ENCODE data around the gene BCL2L12.

BCL2L12 gene

GRCh38 chr19:49643466-49643865, 22.3 kb upstream of the BCL2L12 start:
- WGBS, 2 experiments (ENCODE audit: insufficient coverage in 2 of 2) = 97 to 100% methylated on average over 2 of the region's 2 CpGs
- Histone ChIP-seq H3K4me3 (ENCODE audit: extremely low read depth, insufficient read depth, low read length, poor library complexity, severe bottlenecking) (peak overlapping the region; percentile 99), H3K9me3 (ENCODE audit: control insufficient read depth, low read length) (no peaks in the 10 kb centered on the region), H3K4me1 (ENCODE audit: control insufficient read depth, insufficient read depth, low read length, poor library complexity, severe bottlenecking) (peaks cover 26% of the 10 kb centered on the region), H3K27ac (ENCODE audit: low read depth, low read length, severe bottlenecking) (no peak overlapping the region), H3K36me3 (ENCODE audit: control insufficient read depth, insufficient read depth, low read length) (peaks cover 44% of the 10 kb centered on the region)

DNA sequence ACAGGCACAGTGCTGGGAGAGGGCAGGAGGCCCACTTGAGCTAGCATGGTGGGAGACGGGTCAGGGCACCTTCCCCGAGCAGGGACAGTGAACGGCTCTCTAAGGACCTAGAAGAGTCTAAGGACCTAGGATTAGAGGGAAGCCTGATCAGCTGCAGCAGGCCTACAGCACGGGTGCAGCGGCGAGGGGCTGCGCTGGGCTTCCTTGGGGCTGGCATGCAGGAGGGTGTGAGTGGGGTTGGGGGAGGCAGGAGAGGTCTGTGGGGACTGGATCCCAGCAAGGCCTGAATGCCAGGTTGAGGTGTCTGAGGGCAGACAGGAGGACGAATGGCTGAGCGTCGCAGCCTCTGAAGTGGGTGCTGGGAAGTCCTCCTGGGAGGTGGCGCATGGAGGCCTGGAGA, 20.1 kb upstream of the BCL2L12 start:
- Histone ChIP-seq H3K27ac (ENCODE audit: low read depth, low read length, severe bottlenecking) (no peak overlapping the region), H3K4me3 (ENCODE audit: extremely low read depth, insufficient read depth, low read length, poor library complexity, severe bottlenecking) (no peak overlapping the region), H3K4me1 (ENCODE audit: control insufficient read depth, insufficient read depth, low read length, poor library complexity, severe bottlenecking) (peaks cover 18% of the 10 kb centered on the region), H3K9me3 (ENCODE audit: control insufficient read depth, low read length) (no peaks in the 10 kb centered on the region), H3K36me3 (ENCODE audit: control insufficient read depth, insufficient read depth, low read length) (peaks cover 64% of the 10 kb centered on the region)
- WGBS, 2 experiments (ENCODE audit: insufficient coverage in 2 of 2) = 98 to 99% methylated on average over 8 to 10 of the region's 11 CpGs

- H3K4me3 ChIP-seq (ENCODE audit: extremely low read depth, insufficient read depth, low read length, poor library complexity, severe bottlenecking) = no peak overlapping the region
- peaks cover 65% of the 10 kb centered on the region for H3K36me3 ChIP-seq (ENCODE audit: control insufficient read depth, insufficient read depth, low read length)
- WGBS, 2 experiments (ENCODE audit: insufficient coverage in 2 of 2) = 97 to 98% methylated on average over 4 to 13 of the region's 13 CpGs
- H3K4me1 ChIP-seq (ENCODE audit: control insufficient read depth, insufficient read depth, low read length, poor library complexity, severe bottlenecking) = peaks cover 14% of the 10 kb centered on the region
- H3K9me3 ChIP-seq (ENCODE audit: control insufficient read depth, low read length) = no peaks in the 10 kb centered on the region
- H3K27ac ChIP-seq (ENCODE audit: low read depth, low read length, severe bottlenecking) = no peak overlapping the region
Measured at GRCh38 chr19:49645995-49646394, 19.7 kb upstream of the BCL2L12 start.

DNA sequence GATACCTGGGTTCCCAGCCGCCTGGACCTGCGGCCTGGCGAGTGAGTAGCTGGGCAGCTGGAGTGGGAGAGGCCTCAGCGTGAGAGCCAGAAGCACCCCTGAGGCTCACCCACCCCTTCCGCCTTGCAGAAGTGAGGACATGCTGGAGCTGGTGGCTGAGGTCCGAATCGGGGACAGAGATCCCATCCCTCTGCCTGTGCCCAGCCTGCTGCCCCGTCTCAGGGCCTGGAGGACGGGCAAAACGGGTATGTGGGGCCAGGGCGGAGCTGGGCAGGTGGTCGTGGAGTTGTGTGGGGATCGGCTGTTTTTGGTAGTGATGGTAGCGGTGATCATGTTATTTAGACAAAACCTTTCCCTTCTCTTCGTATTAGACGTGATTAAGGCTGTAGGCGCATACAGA, 19.1 kb upstream of the BCL2L12 start:
- H3K4me1 ChIP-seq (ENCODE audit: control insufficient read depth, insufficient read depth, low read length, poor library complexity, severe bottlenecking) = peaks cover 14% of the 10 kb centered on the region
- no peak overlapping the region for H3K4me3 ChIP-seq (ENCODE audit: extremely low read depth, insufficient read depth, low read length, poor library complexity, severe bottlenecking)
- peaks cover 69% of the 10 kb centered on the region for H3K36me3 ChIP-seq (ENCODE audit: control insufficient read depth, insufficient read depth, low read length)
- H3K27ac ChIP-seq (ENCODE audit: low read depth, low read length, severe bottlenecking) = no peak overlapping the region
- WGBS, 2 experiments (ENCODE audit: insufficient coverage in 2 of 2) = 97% methylated on average over 13 to 14 of the region's 17 CpGs
- no peaks in the 10 kb centered on the region for H3K9me3 ChIP-seq (ENCODE audit: control insufficient read depth, low read length)

DNA sequence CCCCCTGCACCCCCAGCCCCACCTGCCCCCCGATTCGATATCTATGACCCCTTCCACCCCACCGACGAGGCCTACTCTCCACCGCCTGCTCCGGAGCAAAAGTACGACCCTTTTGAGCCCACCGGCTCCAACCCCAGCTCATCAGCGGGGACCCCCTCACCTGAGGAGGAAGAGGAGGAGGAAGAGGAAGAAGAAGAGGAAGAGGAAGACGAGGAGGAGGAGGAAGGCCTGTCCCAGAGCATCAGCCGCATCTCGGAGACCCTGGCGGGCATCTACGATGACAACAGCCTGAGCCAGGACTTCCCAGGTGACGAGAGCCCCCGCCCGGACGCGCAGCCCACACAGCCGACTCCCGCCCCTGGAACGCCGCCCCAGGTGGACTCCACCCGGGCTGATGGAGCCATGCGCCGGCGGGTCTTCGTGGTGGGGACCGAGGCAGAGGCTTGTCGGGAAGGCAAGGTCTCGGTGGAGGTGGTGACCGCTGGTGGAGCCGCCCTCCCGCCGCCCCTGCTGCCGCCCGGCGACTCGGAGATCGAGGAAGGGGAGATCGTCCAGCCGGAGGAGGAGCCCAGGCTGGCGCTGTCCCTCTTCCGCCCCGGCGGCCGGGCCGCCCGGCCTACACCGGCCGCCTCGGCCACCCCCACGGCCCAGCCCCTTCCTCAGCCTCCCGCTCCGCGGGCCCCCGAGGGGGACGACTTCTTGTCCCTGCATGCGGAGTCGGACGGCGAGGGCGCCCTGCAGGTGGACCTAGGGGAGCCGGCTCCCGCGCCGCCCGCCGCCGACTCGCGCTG, 14.5 kb upstream of the BCL2L12 start:
- no peak overlapping the region for H3K27ac ChIP-seq (ENCODE audit: low read depth, low read length, severe bottlenecking)
- H3K36me3 ChIP-seq (ENCODE audit: control insufficient read depth, insufficient read depth, low read length) = peaks cover 87% of the 10 kb centered on the region
- H3K9me3 ChIP-seq (ENCODE audit: control insufficient read depth, low read length) = no peaks in the 10 kb centered on the region
- 97% methylated on average over 60 to 64 of the region's 72 CpGs for WGBS, 2 experiments (ENCODE audit: insufficient coverage in 2 of 2)
- H3K4me3 ChIP-seq (ENCODE audit: extremely low read depth, insufficient read depth, low read length, poor library complexity, severe bottlenecking) = no peak overlapping the region
- no peaks in the 10 kb centered on the region for H3K4me1 ChIP-seq (ENCODE audit: control insufficient read depth, insufficient read depth, low read length, poor library complexity, severe bottlenecking)

DNA sequence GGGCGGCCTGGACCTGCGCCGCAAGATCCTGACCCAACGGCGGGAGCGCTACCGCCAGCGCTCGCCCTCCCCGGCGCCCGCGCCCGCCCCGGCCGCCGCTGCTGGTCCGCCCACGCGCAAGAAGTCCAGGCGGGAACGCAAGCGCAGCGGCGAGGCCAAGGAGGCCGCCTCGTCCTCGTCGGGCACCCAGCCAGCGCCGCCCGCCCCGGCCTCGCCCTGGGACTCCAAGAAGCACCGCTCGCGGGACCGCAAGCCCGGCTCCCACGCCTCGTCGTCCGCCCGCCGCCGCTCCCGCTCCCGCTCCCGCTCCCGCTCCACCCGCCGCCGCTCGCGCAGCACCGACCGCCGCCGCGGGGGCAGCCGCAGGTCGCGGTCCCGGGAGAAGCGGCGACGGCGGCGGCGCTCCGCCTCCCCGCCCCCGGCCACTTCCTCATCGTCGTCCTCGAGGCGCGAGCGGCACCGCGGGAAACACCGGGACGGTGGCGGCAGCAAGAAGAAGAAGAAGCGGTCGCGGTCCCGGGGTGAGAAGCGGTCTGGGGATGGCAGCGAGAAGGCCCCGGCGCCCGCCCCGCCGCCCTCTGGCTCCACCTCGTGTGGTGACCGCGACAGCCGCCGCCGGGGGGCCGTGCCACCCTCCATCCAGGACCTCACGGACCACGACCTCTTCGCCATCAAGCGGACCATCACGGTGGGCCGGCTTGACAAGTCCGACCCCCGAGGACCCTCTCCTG, 13.7 kb upstream of the BCL2L12 start:
- Histone ChIP-seq H3K4me1 (ENCODE audit: control insufficient read depth, insufficient read depth, low read length, poor library complexity, severe bottlenecking) (no peaks in the 10 kb centered on the region), H3K9me3 (ENCODE audit: control insufficient read depth, low read length) (no peaks in the 10 kb centered on the region), H3K36me3 (ENCODE audit: control insufficient read depth, insufficient read depth, low read length) (peaks cover 87% of the 10 kb centered on the region), H3K27ac (ENCODE audit: low read depth, low read length, severe bottlenecking) (no peak overlapping the region), H3K4me3 (ENCODE audit: extremely low read depth, insufficient read depth, low read length, poor library complexity, severe bottlenecking) (no peak overlapping the region)
- 97 to 99% methylated on average over 31 to 105 of the region's 110 CpGs for WGBS, 2 experiments (ENCODE audit: insufficient coverage in 2 of 2)

GRCh38 chr19:49652551-49653465, 12.9 kb upstream of the BCL2L12 start:
- H3K27ac ChIP-seq (ENCODE audit: low read depth, low read length, severe bottlenecking) = no peak overlapping the region
- WGBS, 2 experiments (ENCODE audit: insufficient coverage in 2 of 2) = 96 to 98% methylated on average over 43 to 56 of the region's 58 CpGs
- no peaks in the 10 kb centered on the region for H3K4me1 ChIP-seq (ENCODE audit: control insufficient read depth, insufficient read depth, low read length, poor library complexity, severe bottlenecking)
- H3K36me3 ChIP-seq (ENCODE audit: control insufficient read depth, insufficient read depth, low read length) = peaks cover 85% of the 10 kb centered on the region
- no peaks in the 10 kb centered on the region for H3K9me3 ChIP-seq (ENCODE audit: control insufficient read depth, low read length)
- no peak overlapping the region for H3K4me3 ChIP-seq (ENCODE audit: extremely low read depth, insufficient read depth, low read length, poor library complexity, severe bottlenecking)

GRCh38 chr19:49653466-49653806, 12.3 kb upstream of the BCL2L12 start:
- H3K36me3 ChIP-seq (ENCODE audit: control insufficient read depth, insufficient read depth, low read length) = peaks cover 84% of the 10 kb centered on the region

GRCh38 chr19:49654581-49654980, 11.2 kb upstream of the BCL2L12 start:
- WGBS, 2 experiments (ENCODE audit: insufficient coverage in 2 of 2) = 95 to 100% methylated on average over 5 to 10 of the region's 10 CpGs
- Histone ChIP-seq H3K4me1 (ENCODE audit: control insufficient read depth, insufficient read depth, low read length, poor library complexity, severe bottlenecking) (no peaks in the 10 kb centered on the region), H3K4me3 (ENCODE audit: extremely low read depth, insufficient read depth, low read length, poor library complexity, severe bottlenecking) (no peak overlapping the region), H3K9me3 (ENCODE audit: control insufficient read depth, low read length) (peaks cover 3% of the 10 kb centered on the region), H3K36me3 (ENCODE audit: control insufficient read depth, insufficient read depth, low read length) (peaks cover 85% of the 10 kb centered on the region), H3K27ac (ENCODE audit: low read depth, low read length, severe bottlenecking) (no peak overlapping the region)

More at GRCh38 chr19:49653466-49653806, 12.3 kb upstream of the BCL2L12 start:
- 98 to 99% methylated on average over 9 to 13 of the region's 13 CpGs for WGBS, 2 experiments (ENCODE audit: insufficient coverage in 2 of 2)
- Histone ChIP-seq H3K9me3 (ENCODE audit: control insufficient read depth, low read length) (no peaks in the 10 kb centered on the region), H3K4me1 (ENCODE audit: control insufficient read depth, insufficient read depth, low read length, poor library complexity, severe bottlenecking) (no peaks in the 10 kb centered on the region), H3K27ac (ENCODE audit: low read depth, low read length, severe bottlenecking) (no peak overlapping the region), H3K4me3 (ENCODE audit: extremely low read depth, insufficient read depth, low read length, poor library complexity, severe bottlenecking) (no peak overlapping the region)

DNA sequence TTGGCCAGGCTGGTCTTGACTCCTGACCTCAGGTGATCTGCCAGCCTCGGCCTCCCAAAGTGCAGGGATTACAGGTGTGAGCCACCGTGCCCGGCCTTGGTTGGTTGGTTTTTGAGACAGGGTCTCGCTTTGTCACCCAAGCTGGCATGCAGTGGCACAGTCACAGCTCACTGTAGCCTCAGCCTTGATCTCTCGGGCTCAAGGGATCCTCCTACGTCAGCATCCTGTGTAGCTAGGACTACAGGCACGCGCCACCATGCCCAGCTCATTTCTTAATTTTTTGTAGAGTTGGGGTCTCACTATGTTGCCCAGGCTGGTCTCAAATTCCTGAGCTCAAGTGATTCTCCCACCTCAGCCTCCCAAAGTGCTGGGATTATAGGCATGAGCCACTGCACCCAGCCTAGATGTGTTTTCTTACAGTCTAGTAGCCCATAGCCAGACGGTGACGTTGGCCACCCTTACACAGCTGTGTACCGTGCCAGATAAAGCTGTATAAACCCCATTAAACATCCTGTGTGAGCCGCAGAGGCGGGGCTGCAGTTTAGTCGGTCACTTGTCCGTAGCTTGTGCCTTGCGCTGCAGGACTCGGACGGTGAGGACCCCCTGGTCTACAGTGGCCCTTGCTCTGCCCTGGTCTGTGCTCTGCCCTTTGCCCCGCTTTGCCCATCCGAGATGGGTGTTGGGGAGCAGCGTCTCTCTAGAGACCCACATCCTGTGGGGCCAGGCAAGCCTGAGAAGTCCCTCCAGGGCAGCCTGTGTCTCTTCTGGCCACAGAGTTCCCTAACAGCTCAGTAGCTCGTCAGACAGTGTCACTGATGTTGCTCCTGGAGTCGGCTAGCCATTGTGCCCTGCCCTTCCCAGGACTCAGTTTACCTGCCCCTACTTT, 9.9 kb upstream of the BCL2L12 start:
- no peak overlapping the region for H3K4me3 ChIP-seq (ENCODE audit: extremely low read depth, insufficient read depth, low read length, poor library complexity, severe bottlenecking)
- WGBS, 2 experiments (ENCODE audit: insufficient coverage in 2 of 2) = 92 to 93% methylated on average over 20 to 23 of the region's 23 CpGs
- H3K36me3 ChIP-seq (ENCODE audit: control insufficient read depth, insufficient read depth, low read length) = peaks cover 86% of the 10 kb centered on the region
- H3K27ac ChIP-seq (ENCODE audit: low read depth, low read length, severe bottlenecking) = no peak overlapping the region
- peaks cover 7% of the 10 kb centered on the region for H3K9me3 ChIP-seq (ENCODE audit: control insufficient read depth, low read length)
- no peaks in the 10 kb centered on the region for H3K4me1 ChIP-seq (ENCODE audit: control insufficient read depth, insufficient read depth, low read length, poor library complexity, severe bottlenecking)

All from mesodermal cell (in vitro differentiated cells).